Measurements from ENCODE around the gene ARAP2. TPM values are rescaled to one million over a fixed set of nuclear protein-coding genes. Genes with fewer than 3 reads are reported as not detected.

ARAP2 gene
- total RNA-seq, 4 donors from 2014 or later, result 12.4 to 23.4 (median 14.4) TPM

DNA sequence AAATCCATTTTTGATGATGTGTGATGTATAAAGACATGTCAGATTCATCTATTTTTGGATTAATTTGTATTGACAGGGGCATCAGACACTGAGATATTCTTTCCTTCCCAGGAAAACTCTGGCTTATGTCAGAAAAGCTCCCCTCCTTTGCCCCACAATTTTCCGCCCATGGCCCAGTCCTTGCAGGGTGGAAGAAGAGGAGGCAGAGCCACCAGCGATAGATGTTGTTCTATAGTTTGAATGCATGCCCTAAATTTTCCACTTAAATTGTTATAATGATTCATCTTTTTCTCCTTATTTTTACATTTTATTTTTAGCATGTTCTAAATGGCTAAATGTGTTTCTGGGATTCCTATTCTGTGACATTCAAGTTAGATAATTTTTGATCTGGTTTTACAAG lies 149.3 kb downstream of the ARAP2 start:
- 69 to 100% methylated on average over 1 to 2 of the region's 2 CpGs for WGBS, 2 donors (ENCODE audit: low coverage in 1 of 2)
- no peak for ATAC-seq
- no peak for TF ChIP-seq POLR2AphosphoS5 (IDR thresholded peaks at IDR 0.05)
- TF ChIP-seq EP300 (IDR thresholded peaks at IDR 0.05), result no peak
- no peak for TF ChIP-seq POLR2A (IDR thresholded peaks at IDR 0.05)
- TF ChIP-seq, protein P1, sequence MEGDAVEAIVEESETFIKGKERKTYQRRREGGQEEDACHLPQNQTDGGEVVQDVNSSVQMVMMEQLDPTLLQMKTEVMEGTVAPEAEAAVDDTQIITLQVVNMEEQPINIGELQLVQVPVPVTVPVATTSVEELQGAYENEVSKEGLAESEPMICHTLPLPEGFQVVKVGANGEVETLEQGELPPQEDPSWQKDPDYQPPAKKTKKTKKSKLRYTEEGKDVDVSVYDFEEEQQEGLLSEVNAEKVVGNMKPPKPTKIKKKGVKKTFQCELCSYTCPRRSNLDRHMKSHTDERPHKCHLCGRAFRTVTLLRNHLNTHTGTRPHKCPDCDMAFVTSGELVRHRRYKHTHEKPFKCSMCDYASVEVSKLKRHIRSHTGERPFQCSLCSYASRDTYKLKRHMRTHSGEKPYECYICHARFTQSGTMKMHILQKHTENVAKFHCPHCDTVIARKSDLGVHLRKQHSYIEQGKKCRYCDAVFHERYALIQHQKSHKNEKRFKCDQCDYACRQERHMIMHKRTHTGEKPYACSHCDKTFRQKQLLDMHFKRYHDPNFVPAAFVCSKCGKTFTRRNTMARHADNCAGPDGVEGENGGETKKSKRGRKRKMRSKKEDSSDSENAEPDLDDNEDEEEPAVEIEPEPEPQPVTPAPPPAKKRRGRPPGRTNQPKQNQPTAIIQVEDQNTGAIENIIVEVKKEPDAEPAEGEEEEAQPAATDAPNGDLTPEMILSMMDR (IDR thresholded peaks at IDR 0.05), result no peak
- Histone ChIP-seq H3K27me3 (no peaks in the 10 kb centered on the region), H3K4me3 (no peak overlapping the region), H3K9me3 (no peaks in the 10 kb centered on the region), H3K36me3 (no peaks in the 10 kb centered on the region), H3K27ac (no peak overlapping the region), H3K4me1 (no peaks in the 10 kb centered on the region)

DNA sequence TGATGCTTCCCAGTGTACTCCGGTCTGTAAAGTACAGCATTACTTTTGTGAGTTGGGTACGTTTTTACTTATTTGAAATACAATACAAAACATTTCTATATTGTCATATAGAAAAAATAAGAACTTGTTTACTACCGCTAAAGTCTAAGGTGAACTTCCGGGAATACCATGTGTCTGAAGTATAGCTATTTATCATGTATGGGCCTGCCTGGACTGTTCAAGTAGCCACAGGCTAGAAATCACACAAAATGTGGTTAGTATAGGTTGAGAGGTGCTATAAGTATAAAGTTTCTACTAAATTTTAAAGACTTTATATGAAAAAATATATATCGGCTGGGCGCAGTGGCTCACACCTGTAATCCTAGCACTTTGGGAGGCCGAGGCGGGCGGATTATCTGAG lies 152.3 kb downstream of the ARAP2 start:
- no peak for ATAC-seq
- no peak for TF ChIP-seq POLR2A (IDR thresholded peaks at IDR 0.05)
- TF ChIP-seq, protein P1 (IDR thresholded peaks at IDR 0.05), result no peak
- TF ChIP-seq POLR2AphosphoS5 (IDR thresholded peaks at IDR 0.05), result no peak
- no peak for TF ChIP-seq EP300 (IDR thresholded peaks at IDR 0.05)
- 87 to 89% methylated on average over 8 to 9 of the region's 9 CpGs for WGBS, 2 donors (ENCODE audit: low coverage in 1 of 2)
- no peaks in the 10 kb centered on the region for H3K36me3 ChIP-seq
- no peak overlapping the region for H3K27ac ChIP-seq
- no peaks in the 10 kb centered on the region for H3K4me1 ChIP-seq
- no peak overlapping the region for H3K4me3 ChIP-seq
- no peaks in the 10 kb centered on the region for H3K27me3 ChIP-seq
- no peaks in the 10 kb centered on the region for H3K9me3 ChIP-seq

GRCh38 chr4:36088542-36088941 lies 155.8 kb downstream of the ARAP2 start:
- H3K36me3 ChIP-seq, result no peaks in the 10 kb centered on the region
- no peaks in the 10 kb centered on the region for H3K9me3 ChIP-seq
- no peak for ATAC-seq
- H3K4me3 ChIP-seq, result no peak overlapping the region
- H3K4me1 ChIP-seq, result no peaks in the 10 kb centered on the region
- no peak overlapping the region for H3K27ac ChIP-seq
- H3K27me3 ChIP-seq, result no peaks in the 10 kb centered on the region
- no peak for TF ChIP-seq POLR2A (IDR thresholded peaks at IDR 0.05)
- TF ChIP-seq POLR2AphosphoS5 (IDR thresholded peaks at IDR 0.05), result no peak
- TF ChIP-seq EP300 (IDR thresholded peaks at IDR 0.05), result no peak
- TF ChIP-seq, protein P1 (IDR thresholded peaks at IDR 0.05), result no peak
- 10 to 17% methylated on average over 1 of the region's 1 CpG for WGBS, 2 donors (ENCODE audit: low coverage in 1 of 2)

DNA sequence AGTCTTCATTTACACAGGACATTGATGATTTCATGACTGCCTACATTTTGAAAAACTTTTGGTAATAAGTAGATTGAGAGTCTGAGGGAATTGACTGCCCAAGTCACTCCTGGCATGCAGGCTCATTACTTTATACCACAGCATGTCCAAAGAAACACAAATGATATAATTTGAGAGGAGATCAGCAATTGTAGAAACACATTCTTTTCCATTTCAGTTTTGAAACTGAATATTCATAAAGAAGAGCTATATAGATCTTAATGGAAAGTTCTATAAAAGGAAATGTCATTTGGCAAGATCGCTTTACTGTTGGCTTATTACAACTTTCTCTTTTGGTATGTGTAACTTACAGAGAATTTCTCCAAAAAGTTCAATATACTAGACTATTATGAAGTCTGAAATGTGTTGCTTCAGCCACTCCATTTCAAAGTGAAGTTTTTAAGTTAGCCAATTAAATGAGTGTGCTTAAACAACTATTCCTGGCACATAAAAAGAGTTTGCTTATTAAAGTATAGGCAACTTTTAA lies 158.0 kb downstream of the ARAP2 start:
- no peaks in the 10 kb centered on the region for H3K36me3 ChIP-seq
- TF ChIP-seq POLR2A (IDR thresholded peaks at IDR 0.05), result no peak
- no peak for TF ChIP-seq EP300 (IDR thresholded peaks at IDR 0.05)
- H3K4me3 ChIP-seq, result no peak overlapping the region
- 47 to 80% methylated on average over 1 of the region's 1 CpG for WGBS, 2 donors (ENCODE audit: low coverage in 1 of 2)
- no peak for ATAC-seq
- H3K4me1 ChIP-seq, result no peaks in the 10 kb centered on the region
- no peak overlapping the region for H3K27ac ChIP-seq
- no peaks in the 10 kb centered on the region for H3K9me3 ChIP-seq
- no peaks in the 10 kb centered on the region for H3K27me3 ChIP-seq

- 63 to 68% methylated on average over 4 of the region's 4 CpGs for WGBS, 2 donors (ENCODE audit: low coverage in 1 of 2)
- H3K4me3 ChIP-seq, result no peak overlapping the region
- H3K27ac ChIP-seq, result no peak overlapping the region
- TF ChIP-seq POLR2AphosphoS5 (IDR thresholded peaks at IDR 0.05) (no peak), EP300 (IDR thresholded peaks at IDR 0.05) (no peak), POLR2A (IDR thresholded peaks at IDR 0.05) (no peak)
- TF ChIP-seq, protein P1 (IDR thresholded peaks at IDR 0.05), result no peak
- H3K36me3 ChIP-seq, result no peaks in the 10 kb centered on the region
- no peaks in the 10 kb centered on the region for H3K9me3 ChIP-seq
- no peak for ATAC-seq
- no peaks in the 10 kb centered on the region for H3K27me3 ChIP-seq
- no peaks in the 10 kb centered on the region for H3K4me1 ChIP-seq
Observed at GRCh38 chr4:36082817-36083216, 161.5 kb downstream of the ARAP2 start.

Data from gastroesophageal sphincter (tissue), 4 donors.